IPS-20b (cell line): Measurements from ENCODE around the gene OR8S1.
"Not testable (repeated sequence)": the region's sequence is repeated elsewhere in the genome, so short reads cannot be mapped to it uniquely, and the experiment has no call there.

Source experiments
- H3K27ac ChIP-seq: one replicate; pipeline ENCODE4 v1.5.1; 2013; ENCODE audit warnings: low read length
- H3K27me3 ChIP-seq: 2 replicates; pipeline ENCODE4 v1.6.1; 2013; ENCODE audit warnings: mild to moderate bottlenecking, low read length, inconsistent platforms; ENCODE audit not compliant: insufficient read depth
- H3K36me3 ChIP-seq: 2 replicates; pipeline ENCODE4 v1.6.1; 2013; ENCODE audit warnings: low read depth, mild to moderate bottlenecking, inconsistent platforms, low read length, moderate library complexity; ENCODE audit not compliant: insufficient read depth
- H3K4me1 ChIP-seq: 2 replicates; pipeline ENCODE4 v1.6.1; 2013; ENCODE audit warnings: mild to moderate bottlenecking, control low read depth, inconsistent platforms, low read length, moderate library complexity; ENCODE audit not compliant: insufficient read depth
- H3K4me3 ChIP-seq: 2 replicates; pipeline ENCODE4 v1.5.1; 2013; ENCODE audit warnings: mild to moderate bottlenecking, low read length, inconsistent platforms
- H3K9ac ChIP-seq: 2 replicates; pipeline ENCODE4 v1.6.1; 2013; ENCODE audit warnings: low read depth, mild to moderate bottlenecking, inconsistent platforms, low read length, moderate library complexity
- H3K9me3 ChIP-seq: 2 replicates; pipeline ENCODE4 v1.6.1; 2013; ENCODE audit warnings: mild to moderate bottlenecking, low read depth, low read length, inconsistent platforms; ENCODE audit not compliant: insufficient read depth

The OR8S1 gene, protein sequence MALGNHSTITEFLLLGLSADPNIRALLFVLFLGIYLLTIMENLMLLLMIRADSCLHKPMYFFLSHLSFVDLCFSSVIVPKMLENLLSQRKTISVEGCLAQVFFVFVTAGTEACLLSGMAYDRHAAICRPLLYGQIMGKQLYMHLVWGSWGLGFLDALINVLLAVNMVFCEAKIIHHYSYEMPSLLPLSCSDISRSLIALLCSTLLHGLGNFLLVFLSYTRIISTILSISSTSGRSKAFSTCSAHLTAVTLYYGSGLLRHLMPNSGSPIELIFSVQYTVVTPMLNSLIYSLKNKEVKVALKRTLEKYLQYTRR

DNA sequence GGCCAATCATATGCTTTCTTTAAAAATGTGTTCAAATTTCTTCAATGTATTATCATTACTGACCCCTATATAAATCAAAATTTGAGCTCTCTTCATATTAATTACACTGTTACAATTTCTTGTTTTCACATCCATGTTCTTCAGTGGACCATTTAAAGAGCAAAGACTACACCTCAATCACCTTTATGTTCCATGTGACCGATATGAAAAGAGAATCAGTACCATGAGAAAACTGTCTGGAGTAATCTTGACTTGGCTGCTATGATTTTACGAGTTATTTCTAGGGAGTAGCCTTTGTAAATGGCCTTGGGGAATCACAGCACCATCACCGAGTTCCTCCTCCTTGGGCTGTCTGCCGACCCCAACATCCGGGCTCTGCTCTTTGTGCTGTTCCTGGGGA is at the start of gene OR8S1:
Gene OR8S1, plus strand, starts transcription at position 301 of the 400 bp plus-strand sequence. Its CDS starts 0 bp downstream, at position 301.
- Histone ChIP-seq H3K36me3 (no peaks in the 10 kb centered on the region), H3K4me3 (no peak within 1 kb of the TSS), H3K27me3 (no peaks in the 10 kb centered on the region), H3K27ac (no peak within 1 kb of the TSS), H3K4me1 (no peaks in the 10 kb centered on the region), H3K9ac (no peak within 1 kb of the TSS), H3K9me3 (no peaks in the 10 kb centered on the region)

DNA sequence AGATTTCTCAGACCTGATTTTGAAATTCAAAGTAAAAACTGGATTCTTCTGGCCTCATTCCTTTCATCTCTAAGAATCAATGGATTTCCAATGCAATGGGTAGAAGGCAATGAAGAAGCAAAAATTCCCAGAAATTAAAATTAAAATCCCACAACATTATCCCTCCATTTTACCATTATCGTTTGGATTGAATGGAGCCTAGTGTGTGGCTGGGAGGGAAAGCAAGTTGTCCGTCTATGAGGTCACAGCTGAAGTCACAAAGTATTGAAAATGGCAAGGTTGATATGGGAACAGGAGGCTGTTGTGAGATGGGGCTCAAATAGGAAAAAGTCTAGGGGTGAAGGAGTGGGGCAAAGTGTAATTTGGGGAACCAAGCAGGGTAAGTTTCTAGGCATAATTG is 43.2 kb upstream of the OR8S1 start, which contains the start of gene C12orf54:
Gene C12orf54, plus strand, starts transcription at position 301 of the 400 bp plus-strand sequence. CDS start 799 bp downstream, outside the sequence.
- H3K4me3 ChIP-seq: no peak within 1 kb of the TSS
- H3K36me3 ChIP-seq: no peaks in the 10 kb centered on the region
- peaks cover 9% of the 10 kb centered on the region; the same call in 1 of the 2 replicates for H3K9me3 ChIP-seq
- H3K27me3 ChIP-seq: no peaks in the 10 kb centered on the region
- no peak within 1 kb of the TSS for H3K9ac ChIP-seq
- no peak within 1 kb of the TSS for H3K27ac ChIP-seq
- no peaks in the 10 kb centered on the region for H3K4me1 ChIP-seq

DNA sequence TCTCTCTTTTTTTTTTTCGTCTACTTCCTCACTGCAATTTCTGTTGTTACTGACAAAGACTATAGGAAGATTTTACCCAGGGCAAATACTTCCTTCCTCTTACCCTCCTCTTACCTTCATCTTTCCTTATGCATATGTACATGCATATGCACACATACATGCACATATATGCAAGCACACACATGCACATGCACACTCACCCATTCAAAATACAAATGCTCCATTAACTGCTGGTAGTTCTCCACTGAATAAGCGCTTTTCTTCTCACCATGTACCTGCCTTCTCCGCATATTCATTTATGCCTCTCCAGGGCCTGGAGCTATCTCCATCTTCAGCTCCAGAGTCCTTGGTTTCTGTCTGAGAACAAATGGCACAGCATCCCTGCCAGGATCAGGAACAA is 42.5 kb upstream of the OR8S1 start:
- H3K9ac ChIP-seq: no peak overlapping the region

DNA sequence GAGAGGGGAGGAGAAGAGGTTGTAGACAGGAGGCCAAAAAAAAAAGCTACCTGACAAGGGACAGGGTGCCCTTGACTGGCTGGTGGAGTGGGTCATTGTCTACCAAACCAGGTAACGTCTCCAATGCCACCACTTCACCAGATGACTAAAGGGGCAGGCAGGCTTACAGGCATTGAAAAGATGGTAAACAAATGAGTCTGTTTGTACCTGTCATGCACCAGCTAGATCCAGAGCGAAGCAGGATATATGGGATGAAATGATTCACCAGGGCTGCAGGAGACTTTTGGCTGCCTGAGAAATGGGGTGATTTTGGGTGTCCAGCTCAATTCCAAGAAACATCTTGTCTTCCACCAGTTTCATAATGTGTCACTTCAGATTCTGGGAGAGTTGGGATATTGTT is 39.2 kb upstream of the OR8S1 start:
- Histone ChIP-seq H3K4me3 (no peak overlapping the region), H3K36me3 (no peaks in the 10 kb centered on the region), H3K9me3 (peaks cover 5% of the 10 kb centered on the region; the same call in 1 of the 2 replicates), H3K9ac (no peak overlapping the region), H3K27ac (no peak overlapping the region), H3K27me3 (no peaks in the 10 kb centered on the region), H3K4me1 (no peaks in the 10 kb centered on the region)

More for the DNA sequence above, 42.5 kb upstream of the OR8S1 start:
- H3K9me3 ChIP-seq: peaks cover 9% of the 10 kb centered on the region; the same call in 1 of the 2 replicates
- H3K4me1 ChIP-seq: no peaks in the 10 kb centered on the region
- no peak overlapping the region for H3K4me3 ChIP-seq
- no peaks in the 10 kb centered on the region for H3K36me3 ChIP-seq
- no peaks in the 10 kb centered on the region for H3K27me3 ChIP-seq
- no peak overlapping the region for H3K27ac ChIP-seq

DNA sequence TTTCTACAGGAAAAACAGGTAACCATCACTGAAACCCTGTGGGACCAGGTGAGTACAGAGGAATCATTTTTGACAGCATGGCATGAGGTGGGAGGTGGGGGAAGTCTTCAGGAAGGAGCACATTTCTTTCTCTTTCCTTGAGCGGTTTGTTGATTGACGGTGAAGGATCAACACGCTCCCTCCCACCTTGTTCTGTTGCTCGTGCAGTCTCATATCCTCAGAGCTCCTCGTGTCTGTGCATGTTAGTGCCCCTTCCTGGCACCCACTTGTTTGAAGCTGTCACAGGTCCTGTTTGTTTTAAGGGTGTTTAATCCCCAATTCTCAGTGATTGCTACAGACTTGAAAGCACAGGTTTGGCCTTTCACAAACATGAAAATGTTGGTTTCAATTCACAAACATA is 38.8 kb upstream of the OR8S1 start:
- Histone ChIP-seq H3K4me3 (no peak overlapping the region), H3K4me1 (no peaks in the 10 kb centered on the region), H3K36me3 (no peaks in the 10 kb centered on the region), H3K9ac (no peak overlapping the region), H3K9me3 (peaks cover 2% of the 10 kb centered on the region; the same call in 1 of the 2 replicates), H3K27me3 (no peaks in the 10 kb centered on the region), H3K27ac (no peak overlapping the region)

DNA sequence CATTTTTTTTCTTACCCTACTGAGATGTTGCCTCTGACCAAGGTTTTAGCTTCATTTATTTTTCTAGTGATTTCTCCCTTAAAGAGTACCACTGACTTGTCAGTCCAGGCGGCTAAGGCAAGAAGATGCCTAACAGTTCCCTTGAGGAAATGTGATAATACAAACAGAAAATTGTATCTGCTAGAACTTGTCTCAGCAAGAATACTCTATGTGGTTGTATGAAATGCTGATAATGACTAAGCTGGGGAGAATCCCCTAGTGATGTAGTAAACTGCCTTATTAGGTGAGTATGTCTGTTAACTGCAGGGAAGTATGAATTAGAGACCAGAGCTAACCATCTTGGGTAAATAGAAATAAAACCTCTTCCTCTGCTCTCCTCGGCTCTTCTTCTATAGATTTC is 36.4 kb upstream of the OR8S1 start:
- Histone ChIP-seq H3K36me3 (no peaks in the 10 kb centered on the region), H3K4me1 (no peaks in the 10 kb centered on the region), H3K9me3 (no peaks in the 10 kb centered on the region; the same call in 1 of the 2 replicates), H3K9ac (no peak overlapping the region), H3K27ac (no peak overlapping the region), H3K4me3 (no peak overlapping the region), H3K27me3 (no peaks in the 10 kb centered on the region)

DNA sequence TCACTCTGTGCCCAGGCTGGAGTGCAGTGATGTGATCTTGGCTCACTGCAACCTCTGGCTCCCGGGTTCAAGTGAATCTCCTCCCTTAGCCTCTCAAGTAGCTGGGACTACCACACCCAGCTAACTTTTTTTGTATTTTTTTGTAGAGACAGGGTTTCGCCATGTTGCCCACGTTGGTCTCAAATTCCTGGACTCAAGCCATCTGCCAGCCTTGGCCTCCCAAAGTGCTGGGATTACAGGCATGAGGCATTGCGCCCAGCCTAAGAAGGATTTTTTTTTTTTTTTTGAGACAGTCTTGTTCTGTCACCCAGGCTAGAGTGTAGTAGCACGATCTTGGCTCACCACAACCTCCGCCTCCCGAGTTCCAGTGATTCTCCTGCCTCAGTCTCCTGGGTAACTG is 36.0 kb upstream of the OR8S1 start:
- H3K4me3 ChIP-seq, H3K36me3 ChIP-seq, H3K9me3 ChIP-seq, H3K27me3 ChIP-seq, H3K9ac ChIP-seq, H3K4me1 ChIP-seq, H3K27ac ChIP-seq: not testable (repeated sequence)

DNA sequence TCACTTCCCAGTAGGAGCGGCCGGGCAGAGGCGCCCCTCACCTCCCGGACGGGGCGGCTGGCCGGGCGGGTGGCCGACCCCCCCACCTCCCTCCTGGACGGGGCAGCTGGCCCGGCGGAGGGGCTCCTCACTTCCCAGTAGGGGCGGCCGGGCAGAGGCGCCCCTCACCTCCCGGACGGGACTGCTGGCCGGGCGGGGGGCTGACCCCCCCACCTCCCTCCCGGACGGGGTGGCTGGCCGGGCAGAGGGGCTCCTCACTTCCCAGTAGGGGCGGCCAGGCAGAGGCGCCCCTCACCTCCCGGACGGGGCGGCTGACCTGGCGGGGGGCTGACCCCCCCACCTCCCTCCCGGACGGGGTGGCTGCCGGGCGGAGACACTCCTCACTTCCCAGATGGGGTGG is 25.2 kb upstream of the OR8S1 start:
- H3K4me3 ChIP-seq, H3K27ac ChIP-seq, H3K36me3 ChIP-seq, H3K27me3 ChIP-seq, H3K9ac ChIP-seq, H3K4me1 ChIP-seq: not testable (repeated sequence)
- H3K9me3 ChIP-seq: peaks cover 16% of the 10 kb centered on the region; the same call in 1 of the 2 replicates

DNA sequence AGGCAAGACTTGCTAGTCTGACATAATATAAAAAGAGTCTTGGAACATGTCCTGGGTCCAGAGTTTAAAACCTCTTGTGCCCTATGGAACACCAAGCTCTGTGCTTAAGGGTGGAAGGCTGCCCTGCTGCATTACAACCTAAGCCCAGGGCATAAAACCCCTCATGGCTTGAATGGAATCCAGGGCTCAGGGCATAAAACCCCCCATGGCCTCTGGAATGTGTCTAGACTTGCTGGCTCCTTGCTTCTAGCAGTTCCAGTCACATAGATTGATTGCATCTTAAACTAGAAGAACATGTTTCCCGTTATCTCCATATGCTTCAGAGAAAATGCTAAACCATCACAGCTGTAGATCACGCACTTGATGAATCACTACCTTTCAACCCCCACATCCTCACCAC is 18.6 kb upstream of the OR8S1 start:
- H3K27me3 ChIP-seq, H3K9ac ChIP-seq, H3K36me3 ChIP-seq, H3K27ac ChIP-seq, H3K4me3 ChIP-seq, H3K4me1 ChIP-seq, H3K9me3 ChIP-seq: not testable (repeated sequence)

DNA sequence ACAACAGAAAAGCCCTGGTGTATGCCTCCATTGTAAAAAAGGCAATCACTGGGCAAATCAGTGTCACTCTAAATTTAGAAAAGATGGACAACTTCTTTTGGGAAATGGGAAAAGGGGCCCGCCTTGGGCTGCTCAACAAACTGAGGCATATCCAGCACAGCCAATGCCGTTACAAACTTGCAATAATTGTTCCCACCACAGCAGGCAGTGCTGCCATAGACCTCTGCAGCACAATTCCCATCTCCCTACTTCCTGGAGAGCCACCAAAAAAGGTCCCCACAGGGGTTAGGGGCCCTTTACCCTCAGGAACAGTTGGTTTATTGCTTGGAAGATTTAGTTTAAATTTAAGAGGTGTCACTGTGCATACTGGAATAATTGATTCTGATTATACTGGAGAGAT is 16.4 kb upstream of the OR8S1 start:
- no peak overlapping the region for H3K27ac ChIP-seq
- H3K36me3 ChIP-seq: no peaks in the 10 kb centered on the region
- no peak overlapping the region for H3K9ac ChIP-seq
- no peaks in the 10 kb centered on the region for H3K4me1 ChIP-seq
- peaks cover 3% of the 10 kb centered on the region; the same call in 1 of the 2 replicates for H3K9me3 ChIP-seq
- H3K27me3 ChIP-seq: no peaks in the 10 kb centered on the region
- no peak overlapping the region for H3K4me3 ChIP-seq

DNA sequence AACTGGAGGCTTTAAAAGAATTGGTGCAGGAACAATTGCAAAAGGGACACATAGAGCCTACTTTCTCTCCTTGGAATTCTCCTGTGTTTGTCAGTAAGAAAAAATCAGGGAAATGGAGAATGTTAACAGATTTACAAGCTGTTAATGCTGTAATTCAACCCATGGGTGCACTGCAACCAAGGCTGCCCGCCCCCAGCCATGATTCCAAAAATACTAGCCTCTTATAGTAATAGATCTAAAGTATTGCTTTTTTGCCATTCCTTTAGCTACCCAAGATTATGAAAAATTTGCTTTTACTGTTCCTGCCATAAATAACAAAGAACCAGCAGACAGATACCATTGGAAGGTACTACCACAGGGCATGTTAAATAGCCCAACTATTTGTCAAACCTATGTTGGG is 15.3 kb upstream of the OR8S1 start:
- no peak overlapping the region for H3K27ac ChIP-seq
- H3K27me3 ChIP-seq: no peaks in the 10 kb centered on the region
- H3K36me3 ChIP-seq: no peaks in the 10 kb centered on the region
- H3K4me3 ChIP-seq: no peak overlapping the region
- no peak overlapping the region for H3K9ac ChIP-seq
- no peaks in the 10 kb centered on the region for H3K4me1 ChIP-seq
- no peaks in the 10 kb centered on the region; the same call in 1 of the 2 replicates for H3K9me3 ChIP-seq

DNA sequence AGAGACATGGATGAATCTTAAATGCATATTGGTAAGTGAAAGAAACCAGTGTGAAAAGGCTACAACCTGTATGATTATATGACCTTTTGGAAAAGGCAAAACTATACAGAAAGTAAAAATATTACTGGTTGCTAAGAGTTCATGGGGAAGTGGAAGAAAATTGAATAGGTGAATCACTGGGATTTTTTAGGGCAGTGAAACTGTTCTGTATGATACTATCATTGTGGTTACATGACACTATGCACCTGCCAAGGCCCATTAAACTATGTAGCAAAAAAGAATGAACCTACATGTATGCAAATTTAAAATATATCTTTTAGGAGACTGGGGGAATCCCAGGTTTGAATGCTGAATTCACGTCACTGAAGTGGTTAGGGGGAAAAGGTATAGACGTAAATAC is 12.6 kb upstream of the OR8S1 start:
- no peaks in the 10 kb centered on the region; the same call in 1 of the 2 replicates for H3K9me3 ChIP-seq
- H3K9ac ChIP-seq: no peak overlapping the region
- no peaks in the 10 kb centered on the region for H3K4me1 ChIP-seq
- H3K36me3 ChIP-seq: no peaks in the 10 kb centered on the region
- no peak overlapping the region for H3K27ac ChIP-seq
- H3K4me3 ChIP-seq: no peak overlapping the region
- no peaks in the 10 kb centered on the region for H3K27me3 ChIP-seq
